HG03457 (cell line): Measurements from ENCODE around the gene MAB21L3.

Source experiments
- ATAC-seq: cut with Tn5 transposase; IDR thresholded peaks from one replicate; pipeline ENCODE4 v1.9.1; 2021; ENCODE audit warnings: moderate number of reproducible peaks; ENCODE audit not compliant: unreplicated experiment

Gene MAB21L3

DNA sequence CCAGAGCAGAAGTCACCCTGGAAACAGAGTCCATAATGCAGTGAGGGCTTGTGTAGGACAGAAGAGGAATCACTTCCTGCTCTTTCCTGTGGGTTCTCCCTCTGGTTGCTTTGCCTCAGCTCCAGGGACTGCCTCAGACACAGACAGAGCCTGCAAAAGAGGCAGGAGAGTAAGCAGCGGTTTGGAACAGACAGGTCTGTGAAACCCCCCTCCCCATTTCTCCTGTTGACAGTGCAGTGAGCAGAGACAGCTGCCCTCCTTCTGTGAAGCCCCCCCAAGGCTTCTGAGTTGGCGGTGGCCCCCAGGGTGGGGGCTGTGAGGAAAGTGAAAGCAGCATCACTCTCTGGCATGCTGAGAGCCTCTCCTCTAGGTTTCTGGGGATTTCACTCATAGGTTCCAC lies 53.0 kb downstream of the MAB21L3 start:
- no peak for ATAC-seq

DNA sequence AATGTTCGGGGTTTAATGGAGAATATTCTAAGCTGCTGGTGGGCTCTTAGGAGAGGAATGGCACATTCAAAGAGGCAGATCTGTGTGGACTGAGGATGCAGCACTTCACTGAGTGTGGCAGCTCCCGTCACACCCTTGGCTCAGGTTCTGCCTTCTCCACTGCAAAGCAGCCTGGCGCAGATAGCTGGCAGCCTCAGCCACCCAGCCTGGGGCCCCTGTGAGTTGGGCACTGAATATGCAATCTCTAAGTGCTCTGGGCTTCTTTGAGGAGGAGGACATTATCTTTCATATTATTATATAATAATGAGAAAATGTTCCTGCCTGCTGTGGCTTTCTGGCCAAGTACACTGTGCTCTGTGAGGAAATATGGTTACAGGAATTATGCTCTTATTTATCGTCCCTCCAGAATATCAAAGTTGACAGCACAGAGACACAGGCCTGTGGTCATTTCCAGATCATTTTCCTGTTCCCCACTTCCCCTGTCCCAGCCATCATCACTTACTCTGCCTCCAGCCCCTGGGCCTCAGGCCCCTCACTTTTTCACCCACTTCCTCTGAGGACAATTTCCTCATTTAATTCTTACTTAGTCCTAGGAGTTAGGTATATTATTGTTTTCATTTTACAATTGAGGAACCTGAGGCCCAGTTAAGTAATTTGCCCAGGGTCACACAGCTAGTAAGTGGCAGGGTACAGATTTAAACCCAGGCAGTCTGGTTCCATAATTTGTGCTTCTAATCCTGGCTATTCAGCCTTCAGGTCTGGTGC lies 53.6 kb downstream of the MAB21L3 start:
- no peak for ATAC-seq

DNA sequence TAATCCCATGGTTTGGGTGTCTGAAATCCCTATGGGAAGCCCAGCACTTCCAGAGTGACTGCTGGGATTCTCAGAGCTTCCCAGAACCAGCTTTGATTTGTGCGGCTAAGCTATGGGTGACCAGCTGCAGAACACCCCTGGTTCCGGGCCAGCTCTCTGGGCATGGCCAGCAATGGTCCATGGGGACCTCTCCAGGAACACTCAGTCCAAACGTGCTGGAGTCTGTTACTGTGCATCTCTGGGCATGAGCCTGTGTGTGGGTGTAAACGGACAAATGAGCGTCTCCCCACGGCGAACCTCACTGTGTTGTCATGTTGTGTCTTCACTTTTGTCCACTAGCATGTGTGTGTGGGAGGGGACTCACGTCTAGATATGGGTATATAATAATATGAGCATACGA lies 54.4 kb downstream of the MAB21L3 start:
- ATAC-seq, result no peak

DNA sequence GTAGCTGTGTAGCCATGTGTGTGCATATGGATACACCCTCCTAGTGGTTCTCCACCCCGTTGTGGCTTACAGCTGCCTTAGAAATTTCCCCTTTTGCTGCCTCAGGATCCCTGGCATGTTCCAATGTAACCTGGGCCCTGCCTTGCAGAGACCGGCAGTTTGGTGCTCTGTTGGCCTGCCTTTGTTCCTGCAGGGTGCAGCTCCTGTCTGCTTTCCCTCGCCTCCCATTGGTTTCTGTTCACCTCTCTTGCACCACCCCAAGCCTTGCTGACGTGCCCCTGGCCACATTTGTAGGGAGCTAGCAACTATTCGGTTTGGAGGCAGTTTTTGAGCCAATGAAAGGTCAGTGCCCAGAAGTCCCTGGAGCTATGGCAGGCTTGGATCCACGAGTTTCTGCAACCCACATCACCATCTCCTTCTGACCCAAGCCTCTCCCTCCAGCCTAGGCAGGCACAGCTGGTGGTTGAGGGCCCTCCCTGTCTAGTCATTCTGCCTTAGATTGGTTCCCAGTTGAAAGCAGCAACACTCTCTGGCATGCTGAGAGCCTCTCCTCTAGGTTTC lies 54.9 kb downstream of the MAB21L3 start:
- ATAC-seq, result no peak

DNA sequence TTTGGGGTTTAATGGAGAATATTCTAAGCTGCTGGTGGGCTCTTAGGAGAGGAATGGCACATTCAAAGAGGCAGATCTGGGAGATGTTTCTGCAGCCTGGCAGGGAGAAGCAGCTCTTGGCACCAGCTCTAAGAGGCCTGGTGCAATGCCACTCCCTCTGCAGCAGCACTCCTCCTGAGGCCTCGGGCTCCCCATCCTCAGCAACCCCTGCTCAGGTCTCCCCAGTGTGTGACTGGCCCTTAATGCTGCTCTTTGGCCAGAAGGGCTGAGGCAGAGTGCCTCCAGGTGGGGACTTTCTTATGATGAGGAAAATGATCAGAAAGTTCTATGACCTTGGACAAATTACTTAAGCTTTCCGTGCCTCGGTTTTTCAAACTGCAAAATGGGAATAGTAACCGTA lies 55.5 kb downstream of the MAB21L3 start:
- no peak for ATAC-seq

DNA sequence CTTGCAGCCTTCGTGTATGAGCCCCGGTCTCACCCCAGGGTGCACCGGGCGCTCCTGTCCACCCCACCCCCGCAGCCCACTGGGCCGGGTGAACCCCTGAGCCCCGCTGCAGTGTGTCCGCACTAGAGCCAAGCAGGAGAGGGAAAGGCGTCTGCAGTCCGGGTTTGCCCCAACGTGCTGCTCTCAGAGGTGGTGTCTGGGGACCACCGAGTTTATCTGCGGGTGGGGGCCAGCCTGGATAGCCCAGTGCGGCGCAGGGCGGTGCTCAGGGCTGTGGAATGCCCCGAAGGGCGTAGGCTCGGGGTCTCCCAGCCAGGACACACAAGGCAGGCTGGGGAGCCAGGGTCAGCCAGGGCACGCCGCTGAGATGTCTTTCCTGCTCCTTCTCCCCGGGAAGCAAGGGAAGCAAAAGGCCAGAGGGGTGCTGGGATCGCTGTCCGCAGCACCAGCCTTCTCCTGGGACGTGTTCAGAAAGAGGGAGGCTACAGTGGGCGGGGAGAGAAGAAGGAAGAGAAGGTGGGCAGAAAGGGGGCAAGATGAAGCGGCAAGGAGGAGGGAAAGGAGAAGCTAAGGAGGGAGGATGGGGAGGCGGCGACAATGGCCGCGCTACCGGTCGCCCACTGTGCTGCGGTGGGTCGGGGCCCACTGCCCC lies 56.6 kb downstream of the MAB21L3 start:
- no peak for ATAC-seq

DNA sequence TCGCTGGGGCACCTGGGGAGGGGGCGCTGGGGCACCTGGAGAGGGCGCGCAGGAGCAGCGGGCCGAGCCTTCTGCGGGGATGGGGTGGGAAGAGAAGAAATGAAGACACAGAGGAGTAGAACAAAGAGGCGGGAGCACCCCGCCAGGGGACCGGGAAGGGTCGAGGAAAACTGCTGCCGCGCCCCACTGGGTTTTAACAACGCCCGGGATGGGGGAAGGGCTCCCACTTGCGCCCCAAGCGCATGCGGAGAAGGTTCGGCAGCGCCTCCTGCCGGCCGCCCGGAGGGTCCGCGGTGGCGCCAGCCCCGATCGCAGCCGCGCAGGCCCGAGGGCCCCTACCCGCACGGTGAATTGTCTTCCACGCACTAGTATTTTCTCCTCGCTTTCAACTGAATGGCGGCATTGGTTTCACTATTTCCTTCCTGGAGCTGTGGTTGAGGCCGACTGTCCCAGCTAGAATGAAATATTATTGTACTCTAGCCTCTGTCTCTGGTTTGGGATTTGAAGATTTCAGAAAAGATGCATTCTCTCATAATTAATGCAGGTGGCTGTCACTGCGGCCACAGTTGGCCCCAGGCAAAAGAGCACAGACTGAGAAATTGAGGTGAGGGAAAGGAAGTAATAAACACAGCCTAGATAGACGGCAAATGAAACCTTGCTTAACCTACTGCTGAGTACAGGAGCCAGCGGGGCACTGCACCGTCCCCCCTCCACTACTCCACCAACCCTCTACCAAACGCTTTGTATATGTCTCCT lies 57.3 kb downstream of the MAB21L3 start:
- ATAC-seq, result peak; percentile 87

DNA sequence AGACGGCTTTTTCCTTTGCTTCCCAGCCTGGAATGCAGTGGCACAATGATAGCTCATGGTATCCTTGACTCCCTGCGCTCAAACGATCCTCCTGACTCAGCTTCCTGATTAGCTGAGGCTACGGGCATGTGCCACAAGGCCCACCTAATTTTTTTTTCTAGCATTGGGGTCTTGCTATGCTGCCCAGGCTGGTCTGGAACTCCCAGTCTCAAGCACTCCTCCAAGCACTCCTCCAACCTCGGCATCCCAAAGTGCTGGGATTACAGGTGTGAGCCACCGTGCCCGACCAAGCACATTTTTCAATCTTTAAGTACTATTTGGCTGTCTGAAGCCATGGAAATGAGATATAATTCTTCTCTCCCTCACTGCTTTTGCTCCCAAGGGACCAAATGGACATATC lies 58.7 kb downstream of the MAB21L3 start:
- no peak for ATAC-seq

DNA sequence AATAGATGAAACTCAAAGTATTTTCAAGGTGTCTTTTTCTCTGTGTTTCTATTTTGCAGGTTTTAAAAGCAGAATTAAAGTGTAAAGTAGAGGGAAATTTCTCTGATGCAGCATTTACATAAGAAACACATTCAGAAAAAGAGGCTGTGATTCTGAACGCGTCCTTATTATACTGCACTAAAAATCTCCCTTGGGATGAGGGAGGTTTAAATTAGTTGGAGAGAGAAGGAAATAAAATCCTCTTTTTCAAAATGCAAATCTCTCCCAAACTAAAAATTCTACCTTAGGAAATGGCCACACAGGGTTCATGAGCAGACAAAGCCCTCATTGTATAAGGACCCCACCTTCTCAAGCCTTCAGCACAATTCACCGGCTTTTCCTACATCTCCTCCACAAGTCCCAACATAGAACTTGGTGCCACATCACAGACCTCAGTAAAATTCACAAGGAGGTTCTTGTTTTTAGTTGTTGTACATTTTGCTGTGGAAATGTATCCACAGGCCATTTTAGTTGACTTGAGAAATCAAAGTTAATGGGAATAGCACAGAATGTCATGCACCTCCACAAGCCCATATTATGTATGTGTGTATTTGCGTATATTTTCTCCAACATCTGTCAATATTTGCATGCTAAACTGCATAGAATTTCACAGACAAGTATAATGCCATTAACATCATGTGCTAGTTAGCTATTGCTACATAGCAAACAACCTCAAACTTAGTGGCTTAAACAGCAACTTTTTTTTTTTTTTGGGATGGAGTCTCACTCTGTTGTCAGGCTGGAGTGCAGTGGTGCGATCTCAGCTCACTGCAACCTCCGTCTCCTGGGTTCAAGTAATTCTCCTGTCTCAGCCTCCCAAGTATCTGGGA lies 59.8 kb downstream of the MAB21L3 start:
- ATAC-seq, result no peak

DNA sequence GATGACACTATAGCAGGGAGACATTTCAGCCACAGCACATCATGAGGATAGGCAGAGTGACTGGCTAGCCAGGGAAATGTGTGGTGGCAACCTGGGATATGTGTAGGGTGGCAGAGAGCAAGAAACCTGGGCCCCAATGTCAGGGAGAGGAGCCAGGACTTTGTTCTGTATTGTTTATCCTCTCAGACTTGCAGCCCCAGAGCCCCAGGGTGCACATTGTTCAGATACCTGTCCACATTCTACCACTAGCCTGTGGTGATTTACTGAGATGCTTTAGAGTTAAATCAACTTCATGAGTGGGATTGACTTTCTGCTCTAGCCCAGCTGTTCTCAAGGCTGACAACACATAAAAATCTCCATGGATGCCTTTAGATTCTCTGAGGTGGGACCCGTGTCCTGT lies 61.5 kb downstream of the MAB21L3 start:
- no peak for ATAC-seq

DNA sequence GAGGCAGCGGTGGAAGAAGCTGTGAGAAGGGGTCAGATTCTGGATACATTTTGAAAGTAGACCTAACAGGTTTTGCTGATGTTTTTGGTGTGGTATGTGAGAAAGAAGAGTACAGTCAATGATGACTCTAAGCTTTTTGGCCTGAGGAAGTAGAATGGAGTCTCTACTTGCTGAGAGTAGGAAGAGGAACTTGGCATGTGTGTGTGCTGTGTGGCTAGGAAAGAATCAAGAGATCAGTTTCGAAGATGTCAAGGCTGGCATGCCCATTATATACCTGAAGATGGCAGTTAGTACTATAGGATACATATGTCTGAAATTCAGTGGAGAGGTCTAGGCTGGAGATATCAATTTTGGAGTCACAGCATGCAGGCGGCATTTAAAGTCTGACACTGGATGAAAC lies 64.4 kb downstream of the MAB21L3 start:
- no peak for ATAC-seq

DNA sequence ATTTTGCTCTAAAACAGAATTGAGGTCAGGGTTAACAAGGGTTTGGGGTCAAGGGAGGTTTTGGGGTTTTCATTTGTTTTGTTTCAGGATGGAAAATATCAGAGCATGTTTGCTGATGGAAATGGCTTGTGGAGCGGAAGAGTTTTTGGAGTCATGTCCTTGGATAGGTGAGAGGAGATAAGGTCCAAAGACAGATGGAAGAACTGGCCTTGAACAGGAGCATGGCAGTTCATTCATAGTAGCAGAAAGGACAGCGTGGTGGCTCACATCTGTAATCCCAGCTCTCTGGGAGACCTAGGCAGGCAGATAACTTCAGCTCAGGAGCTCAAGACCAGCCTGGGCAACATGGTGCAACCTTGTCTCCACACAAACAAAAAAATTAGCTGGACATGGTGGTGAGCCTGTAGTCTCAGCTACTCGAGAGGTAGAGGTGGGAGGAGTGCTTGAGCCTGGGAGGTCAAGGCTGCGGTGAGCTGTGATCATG lies 65.1 kb downstream of the MAB21L3 start:
- ATAC-seq, result no peak

DNA sequence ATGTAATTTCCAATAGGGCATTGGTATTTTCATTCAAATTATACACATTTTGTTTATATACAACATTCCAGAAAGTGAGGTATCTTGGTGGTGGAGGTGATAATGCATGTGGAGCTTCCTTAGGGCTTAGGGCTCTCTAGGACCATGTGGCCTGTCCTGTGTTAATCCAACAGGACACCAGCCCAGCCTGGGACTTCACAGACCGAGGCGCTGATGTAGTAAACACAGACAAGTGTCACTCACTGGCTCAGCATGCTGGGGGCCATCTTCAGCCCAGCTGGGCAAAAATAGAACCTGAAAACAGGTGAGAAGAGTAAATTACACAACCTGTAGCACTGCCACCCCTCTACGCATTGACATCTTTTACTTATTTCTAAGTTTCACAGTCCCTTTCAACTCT lies 66.7 kb downstream of the MAB21L3 start:
- no peak for ATAC-seq

DNA sequence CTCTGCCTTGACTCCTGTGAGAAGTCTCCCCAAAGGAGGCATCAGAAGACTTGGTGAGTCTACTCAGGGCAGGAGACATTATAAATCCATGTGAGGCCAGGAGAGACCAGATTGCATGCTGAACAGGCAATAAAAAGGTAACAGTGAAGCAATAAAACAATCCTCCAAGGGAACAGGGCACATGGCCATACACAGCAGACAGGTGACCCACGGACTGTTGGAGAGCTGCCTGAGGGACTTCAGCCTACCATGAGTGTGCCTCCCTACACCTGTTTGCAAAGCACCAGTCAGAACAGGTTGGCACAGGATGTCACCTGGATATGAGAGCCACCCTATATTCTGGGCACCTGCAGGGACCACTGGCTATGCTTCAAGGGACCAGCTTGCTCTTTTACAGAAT lies 67.6 kb downstream of the MAB21L3 start:
- ATAC-seq, result no peak

DNA sequence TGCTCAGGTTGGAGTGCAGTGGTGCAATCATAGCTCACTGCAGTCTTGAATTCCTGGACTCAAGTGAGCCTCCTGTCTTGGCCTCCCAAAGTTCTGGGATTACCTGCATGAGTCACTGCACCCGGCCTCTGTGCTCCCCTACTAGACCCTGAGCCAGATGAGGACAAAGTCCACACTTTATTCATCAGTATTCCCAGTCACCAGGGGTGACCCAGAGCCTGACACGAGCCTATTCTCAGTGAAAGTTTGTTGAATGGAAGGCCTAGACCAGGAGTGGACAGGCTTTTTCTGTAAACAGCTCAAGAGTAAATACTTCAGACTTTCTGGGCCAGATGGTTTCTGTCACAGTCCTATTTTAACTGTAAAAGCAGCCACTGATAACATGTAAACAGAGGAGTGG lies 68.2 kb downstream of the MAB21L3 start:
- ATAC-seq, result no peak

DNA sequence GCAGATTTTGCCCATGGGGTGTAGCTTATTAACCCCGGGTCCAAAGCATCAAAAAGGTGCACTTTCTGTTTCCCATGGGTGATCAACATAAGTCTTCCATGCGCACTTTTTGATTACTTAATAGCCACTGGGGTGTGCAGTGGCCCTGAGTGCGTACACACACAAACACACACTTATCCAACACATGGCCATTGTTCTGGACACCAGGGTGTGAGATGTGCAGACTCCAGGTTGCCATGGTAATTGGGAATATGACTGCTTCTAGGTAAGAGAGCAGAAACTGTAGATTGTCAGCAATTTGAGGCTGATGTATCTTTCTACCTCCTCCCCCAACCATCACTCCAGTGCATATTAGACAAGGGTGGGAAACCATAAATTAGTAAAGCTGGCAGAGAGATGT lies 68.8 kb downstream of the MAB21L3 start:
- no peak for ATAC-seq

DNA sequence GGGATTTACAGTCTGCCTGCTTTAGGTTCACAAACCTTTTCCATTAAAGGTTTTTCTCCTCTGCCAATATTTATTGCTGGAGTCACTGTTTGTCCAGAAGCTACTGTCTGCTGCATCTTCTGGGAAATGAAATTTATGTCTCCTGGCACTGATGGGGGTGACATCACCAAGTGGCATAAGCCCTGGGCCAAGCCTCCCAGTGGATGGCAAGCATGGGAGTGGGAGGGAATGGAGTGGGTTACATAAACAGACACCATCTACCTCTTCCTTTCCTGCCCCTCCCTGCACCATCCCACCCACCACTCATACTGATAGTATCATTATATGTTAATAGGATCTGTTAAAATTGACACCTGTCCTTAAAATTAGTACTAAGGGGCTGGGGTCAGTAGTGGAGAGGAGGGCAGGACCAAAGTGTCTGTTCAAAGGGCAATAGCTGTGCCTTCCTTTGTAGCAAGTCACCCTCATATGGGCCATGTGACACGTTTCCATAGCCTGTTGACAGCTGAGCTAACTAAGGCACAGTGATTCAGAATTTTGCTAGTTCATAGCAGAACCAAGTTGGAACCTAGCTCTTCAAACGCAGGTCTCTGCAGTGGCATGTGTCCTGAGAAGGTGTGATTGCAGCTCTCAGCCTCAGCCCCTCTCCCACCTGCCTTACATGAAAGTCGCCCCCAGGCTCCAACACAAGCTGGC lies 71.0 kb downstream of the MAB21L3 start:
- ATAC-seq, result no peak
